PC-9 (cell line): ENCODE measurements around the gene C11orf21. TPM values are rescaled to one million over a fixed set of nuclear protein-coding genes. Genes with fewer than 3 reads are reported as not detected.
"Not testable (repeated sequence)": the region's sequence is repeated elsewhere in the genome, so short reads cannot be mapped to it uniquely, and the experiment has no call there.

ENCODE experiments used
- BruUV-seq: library from RNA; stranded (reverse); fragments of 400-500 nt; replicated peaks from 2 replicates; lab custom pipeline; 2021; lab: Mats Ljungman, UMichigan
- CTCF ChIA-PET: fragments of 300-600 bp; sonication (Branson Sonifier 250); formaldehyde crosslinking; loops from one replicate; lab custom pipeline; 2022; ENCODE audit warnings: antibody characterized with exemption; lab: Charles Lee
- POLR2A ChIA-PET: fragments of 300-600 bp; sonication (Branson Sonifier 250); formaldehyde crosslinking; loops from one replicate; lab custom pipeline; 2022; ENCODE audit warnings: antibody characterized with exemption; ENCODE audit not compliant: unreplicated experiment; lab: Charles Lee
- DNase-seq, 2 experiments: peaks; one replicate each; pipeline versions ENCODE4 v3.0.0 to v3.0.0-alpha.2; 2015 to 2022; ENCODE audit warnings: mixed read lengths in 1 of 2
- H2AFZ ChIP-seq: fragments of 200-600 bp; sonication (generic); 2 replicates; pipeline ENCODE4 v1.8.1; 2017; ENCODE audit warnings: antibody characterized with exemption
- H3F3A ChIP-seq: fragments of 200-600 bp; sonication (generic); 2 replicates; pipeline ENCODE4 v1.8.1; 2017; ENCODE audit warnings: antibody characterized with exemption, mild to moderate bottlenecking, low read depth; ENCODE audit not compliant: insufficient read depth
- H3K27ac ChIP-seq: fragments of 200-600 bp; sonication (generic); 2 replicates; pipeline ENCODE4 v1.6.1; 2016; ENCODE audit warnings: mixed run types
- H3K27me3 ChIP-seq: fragments of 200-600 bp; sonication (generic); 2 replicates; pipeline ENCODE4 v1.6.1; 2016; ENCODE audit warnings: low read depth, mixed run types; ENCODE audit not compliant: insufficient read depth
- H3K36me3 ChIP-seq: fragments of 200-600 bp; sonication (generic); 2 replicates; pipeline ENCODE4 v1.6.1; 2016; ENCODE audit warnings: low read depth, mixed run types
- H3K4me1 ChIP-seq: fragments of 200-600 bp; sonication (generic); replicated peaks from 2 replicates; pipeline ENCODE4 v1.6.1; 2016; ENCODE audit warnings: mixed run types; ENCODE audit not compliant: insufficient read depth
- H3K4me2 ChIP-seq: fragments of 200-600 bp; sonication (generic); 2 replicates; pipeline ENCODE4 v1.6.1; 2017; ENCODE audit warnings: mixed run types
- H3K4me3 ChIP-seq: fragments of 200-600 bp; sonication (generic); 2 replicates; pipeline ENCODE4 v1.6.1; 2016; ENCODE audit warnings: mixed run types
- H3K79me2 ChIP-seq: fragments of 200-600 bp; sonication (generic); 2 replicates; pipeline ENCODE4 v1.6.1; 2017; ENCODE audit warnings: low read depth, mixed run types
- H3K9me2 ChIP-seq: fragments of 200-600 bp; sonication (generic); 2 replicates; pipeline ENCODE4 v1.8.1; 2017; ENCODE audit warnings: mild to moderate bottlenecking; ENCODE audit not compliant: insufficient read depth
- H3K9me3 ChIP-seq: fragments of 200-600 bp; sonication (generic); 2 replicates; pipeline ENCODE4 v1.8.1; 2016; ENCODE audit warnings: low read depth; ENCODE audit not compliant: insufficient read depth
- H4K20me1 ChIP-seq: fragments of 200-600 bp; sonication (generic); 2 replicates; pipeline ENCODE4 v1.8.1; 2017; ENCODE audit not compliant: insufficient read depth
- EZH2 ChIP-seq: fragments of 200-600 bp; sonication (generic); IDR thresholded peaks from 2 replicates; pipeline ENCODE4 v1.8.0; 2017; ENCODE audit warnings: antibody characterized with exemption, low read depth
- intact Hi-C: fragments of 100-400 bp; cut with micrococcal nuclease; formaldehyde crosslinking; loops from one replicate; pipeline ENCODE4 v1.10.0; 2022; ENCODE audit not compliant: unreplicated experiment
- total RNA-seq: library from RNA; stranded (reverse); gene quantifications from 2 replicates; pipeline ENCODE4 v1.2.3, GENCODE V29; 2021
- TF ChIP-seq, protein P1 (sequence below): fragments of 200-600 bp; sonication (generic); conservative IDR thresholded peaks from 2 replicates; pipeline ENCODE4 v1.6.1; 2017; ENCODE audit warnings: mixed run types, antibody characterized with exemption, mild to moderate bottlenecking, moderate library complexity

Gene C11orf21
- total RNA-seq, 1 experiment from 2014 or later: not detected

GRCh38 chr11:2287091-2287490 is 14.6 kb downstream of the C11orf21 start:
- Histone ChIP-seq H3K27me3 (peaks cover 8% of the 10 kb centered on the region), H3K79me2 (no peaks in the 10 kb centered on the region), H3K36me3 (no peaks in the 10 kb centered on the region), H3K9me3 (no peaks in the 10 kb centered on the region), H3K9me2 (no peaks in the 10 kb centered on the region), H3K27ac (no peak overlapping the region), H3K4me1 (no peaks in the 10 kb centered on the region), H3F3A (no peaks in the 10 kb centered on the region), H2AFZ (no peak overlapping the region), H3K4me2 (no peak overlapping the region), H4K20me1 (no peaks in the 10 kb centered on the region), H3K4me3 (no peak overlapping the region)
- no TSS peak for BruUV-seq
- no peak for DNase-seq
- no peak for TF ChIP-seq EZH2
- TF ChIP-seq, protein P1, sequence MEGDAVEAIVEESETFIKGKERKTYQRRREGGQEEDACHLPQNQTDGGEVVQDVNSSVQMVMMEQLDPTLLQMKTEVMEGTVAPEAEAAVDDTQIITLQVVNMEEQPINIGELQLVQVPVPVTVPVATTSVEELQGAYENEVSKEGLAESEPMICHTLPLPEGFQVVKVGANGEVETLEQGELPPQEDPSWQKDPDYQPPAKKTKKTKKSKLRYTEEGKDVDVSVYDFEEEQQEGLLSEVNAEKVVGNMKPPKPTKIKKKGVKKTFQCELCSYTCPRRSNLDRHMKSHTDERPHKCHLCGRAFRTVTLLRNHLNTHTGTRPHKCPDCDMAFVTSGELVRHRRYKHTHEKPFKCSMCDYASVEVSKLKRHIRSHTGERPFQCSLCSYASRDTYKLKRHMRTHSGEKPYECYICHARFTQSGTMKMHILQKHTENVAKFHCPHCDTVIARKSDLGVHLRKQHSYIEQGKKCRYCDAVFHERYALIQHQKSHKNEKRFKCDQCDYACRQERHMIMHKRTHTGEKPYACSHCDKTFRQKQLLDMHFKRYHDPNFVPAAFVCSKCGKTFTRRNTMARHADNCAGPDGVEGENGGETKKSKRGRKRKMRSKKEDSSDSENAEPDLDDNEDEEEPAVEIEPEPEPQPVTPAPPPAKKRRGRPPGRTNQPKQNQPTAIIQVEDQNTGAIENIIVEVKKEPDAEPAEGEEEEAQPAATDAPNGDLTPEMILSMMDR: no peak
- ChIA-PET POLR2A (no interaction called here), CTCF (no interaction called here)
- intact Hi-C loops: no loop called here

- H3K36me3 ChIP-seq, H3K9me3 ChIP-seq, H3K27ac ChIP-seq, H3K4me3 ChIP-seq, CTCF ChIA-PET, H3K27me3 ChIP-seq, H3K4me1 ChIP-seq, H3K79me2 ChIP-seq, H3K4me2 ChIP-seq, BruUV-seq, H2AFZ ChIP-seq, H3F3A ChIP-seq, DNase-seq, intact Hi-C loops, POLR2A ChIA-PET, H4K20me1 ChIP-seq, H3K9me2 ChIP-seq: not testable (repeated sequence)
Measured at GRCh38 chr11:2286350-2286749, 15.4 kb downstream of the C11orf21 start.

DNA sequence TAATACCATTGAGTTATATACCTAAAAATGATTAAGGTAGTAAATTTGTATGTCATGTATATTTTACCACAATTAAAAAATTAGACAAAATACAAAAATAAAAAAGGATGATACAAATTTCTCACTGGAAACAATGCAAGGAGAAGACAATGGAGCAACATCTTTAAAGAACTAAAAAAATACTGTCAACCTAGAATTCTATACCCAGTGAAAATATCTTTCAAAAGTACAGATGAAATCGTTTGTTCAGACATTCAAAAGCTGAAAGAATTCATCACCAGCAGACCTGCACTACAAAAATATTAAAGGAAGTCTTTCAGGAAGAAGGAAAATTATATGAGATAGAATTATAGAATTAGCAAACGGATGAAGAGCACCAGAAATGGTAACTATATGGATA is 21.5 kb downstream of the C11orf21 start:
- H3K9me2 ChIP-seq: no peaks in the 10 kb centered on the region
- no TSS peak for BruUV-seq
- TF ChIP-seq EZH2: no peak
- TF ChIP-seq, protein P1: no peak

GRCh38 chr11:2277933-2278523 is 23.7 kb downstream of the C11orf21 start:
- Histone ChIP-seq H3K27me3 (no peaks in the 10 kb centered on the region), H3F3A (no peaks in the 10 kb centered on the region), H3K4me2 (no peak overlapping the region), H3K9me2 (no peaks in the 10 kb centered on the region), H3K4me3 (no peak overlapping the region), H3K27ac (no peak overlapping the region), H3K9me3 (no peaks in the 10 kb centered on the region), H3K4me1 (0 out of 2 replicates have a peak, but pooled peaks cover 6% of the 10 kb centered on the region), H3K79me2 (no peaks in the 10 kb centered on the region), H4K20me1 (no peaks in the 10 kb centered on the region), H2AFZ (no peak overlapping the region), H3K36me3 (no peaks in the 10 kb centered on the region)
- POLR2A ChIA-PET: no interaction called here
- TF ChIP-seq, protein P1: no peak
- TF ChIP-seq EZH2: no peak
- DNase-seq: no peak
- no TSS peak for BruUV-seq
- intact Hi-C loops: no loop called here
- CTCF ChIA-PET: no interaction called here

More for the DNA sequence above, 21.5 kb downstream of the C11orf21 start:
- H3K4me3 ChIP-seq: no peak overlapping the region
- no peak overlapping the region for H2AFZ ChIP-seq
- CTCF ChIA-PET: no interaction called here
- H3K27ac ChIP-seq: no peak overlapping the region
- no peaks in the 10 kb centered on the region for H3K9me3 ChIP-seq
- no peaks in the 10 kb centered on the region for H3K27me3 ChIP-seq
- H3K4me1 ChIP-seq: no peaks in the 10 kb centered on the region
- H3K36me3 ChIP-seq: no peaks in the 10 kb centered on the region
- no peak overlapping the region for H3K4me2 ChIP-seq
- H3F3A ChIP-seq: no peaks in the 10 kb centered on the region
- DNase-seq: no peak
- intact Hi-C loops: no loop called here
- POLR2A ChIA-PET: no interaction called here
- H3K79me2 ChIP-seq: no peaks in the 10 kb centered on the region
- H4K20me1 ChIP-seq: no peaks in the 10 kb centered on the region
